ENCODE measurements around the gene SKIC2. TPM values are rescaled to one million over a fixed set of nuclear protein-coding genes. Genes with fewer than 3 reads are reported as not detected.

The SKIC2 gene
- total RNA-seq, 4 donors from 2014 or later = 47.1 to 83.1 (median 48.2) TPM

GRCh38 chr6:31935021-31935420, 24.0 kb upstream of the SKIC2 start:
- TF ChIP-seq EP300 (IDR thresholded peaks at IDR 0.05) (no peak), CTCF (IDR thresholded peaks at IDR 0.05) (no peak), POLR2A (IDR thresholded peaks at IDR 0.05) (no peak)
- 73 to 76% methylated on average over 3 of the region's 3 CpGs for WGBS, 2 donors

GRCh38 chr6:31935823-31936222, 23.2 kb upstream of the SKIC2 start:
- TF ChIP-seq EP300 (IDR thresholded peaks at IDR 0.05) (no peak), CTCF (IDR thresholded peaks at IDR 0.05) (no peak), POLR2A (IDR thresholded peaks at IDR 0.05) (no peak)
- Histone ChIP-seq H3K36me3 (no peaks in the 10 kb centered on the region), H3K4me1 (no peaks in the 10 kb centered on the region), H3K27me3 (no peaks in the 10 kb centered on the region), H3K4me3 (no peak overlapping the region), H3K27ac (no peak overlapping the region), H3K9me3 (no peaks in the 10 kb centered on the region)
- DNase-seq (ENCODE audit: low spot score in 2 of 2) = no peak
- WGBS, 2 donors = 74 to 82% methylated on average over 9 of the region's 9 CpGs

More at GRCh38 chr6:31935021-31935420, 24.0 kb upstream of the SKIC2 start:
- DNase-seq (ENCODE audit: low spot score in 2 of 2) = no peak
- Histone ChIP-seq H3K27ac (no peak overlapping the region), H3K4me3 (no peak overlapping the region), H3K9me3 (no peaks in the 10 kb centered on the region), H3K36me3 (no peaks in the 10 kb centered on the region), H3K27me3 (no peaks in the 10 kb centered on the region), H3K4me1 (no peaks in the 10 kb centered on the region)

GRCh38 chr6:31940256-31940664, 18.7 kb upstream of the SKIC2 start:
- TF ChIP-seq EP300 (IDR thresholded peaks at IDR 0.05) (no peak), POLR2A (IDR thresholded peaks at IDR 0.05) (no peak), CTCF (IDR thresholded peaks at IDR 0.05) (no peak)
- peaks cover 0 to 7% (median 6%) of the 10 kb centered on the region in 4 donors for H3K4me1 ChIP-seq
- DNase-seq (ENCODE audit: low spot score in 2 of 2) = no peak
- no peaks in the 10 kb centered on the region for H3K27me3 ChIP-seq
- WGBS, 2 donors = 15 to 16% methylated on average over 6 of the region's 6 CpGs
- H3K36me3 ChIP-seq = no peaks in the 10 kb centered on the region
- no peaks in the 10 kb centered on the region for H3K9me3 ChIP-seq
- H3K27ac ChIP-seq = no peak overlapping the region
- no peak overlapping the region for H3K4me3 ChIP-seq

GRCh38 chr6:31943742-31944141, 15.2 kb upstream of the SKIC2 start:
- Histone ChIP-seq H3K9me3 (no peaks in the 10 kb centered on the region), H3K4me3 (no peak overlapping the region), H3K36me3 (no peaks in the 10 kb centered on the region), H3K27me3 (no peaks in the 10 kb centered on the region), H3K27ac (no peak overlapping the region), H3K4me1 (peaks cover 0 to 28% (median 12%) of the 10 kb centered on the region in 4 donors)
- DNase-seq (ENCODE audit: low spot score in 2 of 2) = no peak
- 84% methylated on average over 3 of the region's 3 CpGs; no CpG with 5 or more reads in 1 of the 2 donors for WGBS, 2 donors
- TF ChIP-seq POLR2A (IDR thresholded peaks at IDR 0.05) (no peak), EP300 (IDR thresholded peaks at IDR 0.05) (no peak), CTCF (IDR thresholded peaks at IDR 0.05) (no peak)

GRCh38 chr6:31945154-31945506, 13.8 kb upstream of the SKIC2 start:
- 76 to 82% methylated on average over 9 of the region's 9 CpGs for WGBS, 2 donors
- peak overlapping the region; percentile 56 to 89 (median 86) for H3K27ac ChIP-seq
- H3K36me3 ChIP-seq = no peaks in the 10 kb centered on the region
- H3K9me3 ChIP-seq = no peaks in the 10 kb centered on the region
- H3K4me1 ChIP-seq = peaks cover 0 to 28% (median 12%) of the 10 kb centered on the region in 4 donors
- peak overlapping the region in 2 of 4 donors; percentile 22 to 36 for H3K4me3 ChIP-seq
- TF ChIP-seq POLR2A (IDR thresholded peaks at IDR 0.05) (no peak), CTCF (IDR thresholded peaks at IDR 0.05) (no peak), EP300 (IDR thresholded peaks at IDR 0.05) (no peak)
- no peak for DNase-seq (ENCODE audit: low spot score in 2 of 2)
- H3K27me3 ChIP-seq = no peaks in the 10 kb centered on the region

Measured in tibial nerve (tissue), 4 donors.